DOHH2 (cell line): ENCODE measurements around the gene PRRC2B.

Source experiments
- CTCF ChIP-seq: fragments of 200-600 bp; sonication (generic); IDR thresholded peaks from one replicate; pipeline ENCODE4 v1.5.1; 2014; ENCODE audit warnings: antibody characterized with exemption, mild to moderate bottlenecking, low read depth, low read length; ENCODE audit not compliant: poor library complexity, severe bottlenecking
- EZH2phosphoT487 ChIP-seq: fragments of 200-600 bp; sonication (generic); IDR thresholded peaks from 2 replicates; pipeline ENCODE4 v1.6.1; 2017; ENCODE audit warnings: borderline replicate concordance, mild to moderate bottlenecking, antibody characterized with exemption, low read length, moderate library complexity, mixed read lengths

- no peak for TF ChIP-seq CTCF
- no peak for TF ChIP-seq EZH2phosphoT487
Observed at GRCh38 chr9:131543141-131543540, 149.3 kb downstream of the PRRC2B start.
